HUDEP-2 (cell line): Measurements from ENCODE around the gene TTF1.
A peak's percentile ranks its signal among the peaks of the same experiment; 100 is the strongest.
"Not testable (repeated sequence)": the region's sequence is repeated elsewhere in the genome, so short reads cannot be mapped to it uniquely, and the experiment has no call there.

Experiments used
- DNase-seq, 76 experiments: peaks; one replicate each; lab custom pipeline; 2025; ENCODE audit not compliant: unreplicated experiment in 76 of 76; lab: John Stamatoyannopoulos, UW

The TTF1 gene

DNA sequence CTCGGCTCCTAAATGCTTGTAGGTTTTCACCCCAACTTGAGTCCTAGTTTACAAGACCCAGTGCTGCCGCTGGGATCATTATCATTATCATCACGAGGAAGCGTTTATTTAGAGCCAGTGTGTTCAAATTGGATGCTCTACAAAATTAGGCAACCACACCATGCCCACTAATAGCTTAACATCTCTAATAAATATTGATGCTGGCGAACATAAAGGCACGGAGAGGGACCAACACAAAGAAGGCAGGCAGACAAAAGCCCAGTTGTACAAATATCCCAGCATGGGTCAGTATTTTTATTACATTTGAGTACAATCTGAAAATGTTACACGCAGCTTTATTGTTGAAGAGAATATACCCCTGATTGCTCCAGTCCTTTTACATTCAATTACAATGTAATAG lies 8.1 kb upstream of the TTF1 start:
- DNase-seq, result no peak

DNA sequence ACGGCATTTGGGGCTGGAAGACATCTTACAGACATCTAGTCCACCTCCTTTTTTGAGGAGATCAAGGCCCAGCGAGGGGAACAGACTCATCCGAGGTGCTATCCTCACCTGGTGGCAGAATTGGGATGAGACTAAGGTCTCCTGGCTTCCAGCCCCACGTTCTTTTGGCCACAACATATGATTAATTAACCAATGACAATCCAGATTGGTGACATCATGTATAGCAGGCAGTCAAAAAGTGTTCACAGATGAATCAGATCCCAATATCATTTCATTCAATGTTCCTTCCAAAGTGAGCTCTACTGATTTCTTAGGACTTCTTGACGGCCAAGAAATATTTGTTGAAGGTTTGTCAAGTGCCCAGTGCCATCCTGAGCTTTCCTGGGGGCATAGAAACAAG lies 7.3 kb upstream of the TTF1 start:
- DNase-seq, result no peak

DNA sequence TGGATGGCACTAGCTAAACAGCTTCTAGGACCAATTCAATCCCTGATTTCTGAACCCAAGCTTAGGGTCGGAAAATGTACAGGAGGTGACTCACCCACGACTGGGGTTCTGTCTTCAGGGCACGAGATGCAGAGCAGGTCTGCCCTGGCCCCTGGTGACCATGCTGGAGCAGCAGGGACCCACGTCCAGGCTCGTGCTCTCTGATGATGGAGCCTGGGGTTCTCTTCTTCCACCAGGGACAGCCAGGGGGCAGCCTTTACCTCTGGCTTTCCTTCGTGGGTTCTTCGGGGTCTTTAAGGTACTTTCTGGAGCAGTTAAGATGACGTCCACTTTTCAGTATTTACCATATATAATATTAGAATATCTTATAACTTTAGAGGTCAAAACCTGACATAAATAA lies 5.4 kb upstream of the TTF1 start:
- peak in 10 of 76 experiments; percentile 7 to 41 (median 14) for DNase-seq

DNA sequence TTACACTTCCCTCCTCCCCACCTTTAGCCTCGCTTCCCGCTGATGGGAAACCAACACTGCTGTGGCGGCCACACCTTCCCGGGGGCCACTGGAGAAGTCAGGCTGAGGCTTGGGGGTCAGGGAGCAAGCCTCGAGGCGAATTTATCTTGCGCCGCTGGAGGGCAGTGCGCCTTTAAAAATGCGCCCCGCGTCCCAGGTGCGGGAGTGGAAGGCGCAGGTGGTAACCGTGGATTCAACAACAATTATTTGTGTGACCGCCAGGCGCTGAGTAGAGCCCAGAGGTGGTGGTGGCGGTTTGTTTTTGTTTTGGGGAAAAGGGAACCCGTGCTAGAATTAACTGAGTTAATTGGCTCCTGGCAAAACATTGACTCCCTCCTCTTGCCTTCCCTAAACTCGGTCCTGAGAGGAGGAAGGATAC lies 4.5 kb upstream of the TTF1 start:
- peak in 56 of 76 experiments; percentile 5 to 65 (median 40) for DNase-seq

DNA sequence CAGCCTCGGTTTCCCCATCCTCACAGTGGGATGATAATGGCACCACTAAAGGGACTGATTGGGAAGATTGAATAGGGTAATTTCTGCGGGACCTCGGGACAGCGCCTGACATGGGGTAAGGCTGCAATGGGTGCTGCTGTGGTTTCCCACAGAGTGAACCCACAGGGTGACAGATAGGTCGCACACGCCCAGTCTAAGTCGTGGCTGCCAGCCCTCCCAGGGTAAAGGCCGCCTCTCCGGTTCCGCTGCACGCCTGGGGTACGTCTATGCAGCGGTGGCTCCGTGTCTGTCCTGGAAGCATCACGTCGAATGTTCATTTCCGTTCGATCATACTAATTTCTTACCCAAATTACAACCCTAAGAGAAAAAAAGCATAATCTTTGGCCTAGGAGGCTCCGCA lies 4.0 kb upstream of the TTF1 start:
- DNase-seq, result peak in 42 of 76 experiments; percentile 10 to 64 (median 40)

DNA sequence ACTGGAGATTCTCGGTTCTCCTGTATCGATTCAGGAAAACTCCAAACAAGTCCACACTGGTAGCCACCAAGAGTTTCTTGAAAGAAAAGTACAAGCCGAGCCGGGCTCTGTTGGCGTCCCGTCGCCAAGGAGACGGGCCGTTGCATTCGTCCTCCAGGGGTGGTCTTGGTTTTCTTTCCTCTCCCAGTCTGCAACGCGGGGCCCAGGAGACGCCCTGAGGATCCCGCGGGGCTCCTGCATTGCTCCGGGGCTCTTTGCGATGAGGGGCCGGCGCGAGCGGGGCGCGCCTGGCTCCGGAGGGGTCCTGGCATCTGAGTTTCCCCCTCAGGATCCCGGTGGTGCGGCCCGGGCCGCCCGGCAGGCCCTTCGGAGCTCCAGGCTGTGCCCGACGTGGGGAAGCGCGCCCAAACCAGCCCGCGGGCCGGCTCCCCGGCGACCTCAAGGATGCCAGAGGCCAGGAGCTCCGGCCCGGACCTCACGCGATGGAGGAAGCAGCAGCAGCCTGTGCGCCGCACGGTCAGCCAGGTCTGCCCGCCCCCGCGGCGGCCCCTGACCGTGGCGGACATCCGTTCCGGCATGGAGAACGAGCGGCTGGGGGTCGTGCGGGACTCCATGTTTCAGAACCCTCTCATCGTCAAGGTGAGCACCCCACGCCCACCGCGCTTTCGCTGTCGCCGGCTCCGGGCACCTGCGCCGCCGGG lies 3.3 kb upstream of the TTF1 start, which contains the start of gene CFAP77:
Gene CFAP77, plus strand, starts transcription at position 384 of the 701 bp plus-strand sequence. Its CDS starts 61 bp downstream, at position 445.
- DNase-seq, result peak in 59 of 76 experiments; percentile 10 to 79 (median 48)

DNA sequence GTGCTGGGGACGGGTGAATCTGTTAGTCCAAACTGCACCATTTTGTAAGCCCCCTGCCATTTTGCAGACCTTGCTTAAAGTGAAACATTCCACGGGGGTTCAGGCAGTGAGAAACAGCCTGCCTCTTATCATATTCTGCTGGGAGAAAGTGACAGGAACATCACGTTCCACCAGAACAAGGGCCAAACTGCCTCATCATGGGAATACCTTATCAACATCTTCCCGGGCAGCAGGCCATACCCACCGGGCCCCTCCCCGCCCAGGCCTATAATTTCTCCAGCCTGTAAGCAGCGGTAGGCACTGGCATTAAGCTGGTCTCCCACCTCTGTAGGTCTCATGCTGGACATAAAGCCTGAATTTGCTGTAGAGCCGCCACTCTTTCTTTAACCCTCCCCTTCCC lies 1.9 kb upstream of the TTF1 start:
- DNase-seq, result peak in 67 of 76 experiments; percentile 6 to 80 (median 58)

DNA sequence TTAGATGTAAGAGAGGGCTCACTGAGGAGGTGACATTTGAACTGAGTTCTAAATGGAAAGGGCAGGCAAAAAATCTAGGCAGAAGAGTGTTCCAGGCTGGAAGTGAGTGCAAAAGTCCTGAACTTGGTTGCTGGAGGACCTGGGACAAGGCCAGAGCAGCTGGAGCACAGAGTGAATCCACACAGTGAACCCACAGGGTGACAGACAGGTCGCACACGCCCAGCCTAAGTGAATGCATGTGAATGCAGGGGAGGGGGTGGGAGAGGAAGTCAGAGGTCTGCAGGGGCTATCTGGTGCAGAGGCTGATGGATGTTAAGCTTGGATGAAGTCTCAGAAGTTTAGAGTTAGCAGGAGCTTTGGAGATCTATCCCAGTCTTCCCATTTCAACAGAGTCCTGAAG lies 556 bp upstream of the TTF1 start:
- DNase-seq, result no peak

DNA sequence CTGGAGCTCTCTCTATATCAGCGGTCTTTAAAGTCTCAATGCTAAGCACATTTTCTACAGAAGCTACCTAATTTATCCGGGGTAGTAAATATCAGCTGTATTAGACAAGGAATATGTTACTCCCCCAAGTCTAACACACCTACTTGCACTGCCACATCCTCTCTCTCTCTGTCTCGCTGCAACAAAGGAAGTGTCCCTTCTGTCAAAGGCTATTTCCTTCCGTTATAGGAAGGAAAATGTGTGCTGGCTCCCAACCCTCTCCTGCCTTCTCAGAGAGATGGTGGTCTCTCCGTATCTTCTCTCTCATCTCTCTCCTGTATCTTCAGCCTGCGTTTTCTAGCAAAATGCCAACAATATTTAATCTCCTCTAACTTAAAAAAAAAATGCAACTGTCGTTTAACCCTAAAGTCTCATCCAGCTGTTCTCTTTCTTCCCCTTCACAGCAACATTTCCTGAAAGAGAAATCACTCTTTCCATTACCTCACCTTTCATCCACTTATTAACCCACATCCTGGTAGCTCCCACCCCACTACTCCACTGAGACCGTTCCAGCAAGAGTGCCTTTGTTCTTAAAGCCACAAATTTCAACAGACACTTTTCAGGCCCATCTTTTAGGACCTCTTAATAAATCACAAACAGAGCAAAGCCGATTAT lies 2.3 kb downstream of the TTF1 start:
- DNase-seq, result peak in 1 of 76 experiments; percentile 2

DNA sequence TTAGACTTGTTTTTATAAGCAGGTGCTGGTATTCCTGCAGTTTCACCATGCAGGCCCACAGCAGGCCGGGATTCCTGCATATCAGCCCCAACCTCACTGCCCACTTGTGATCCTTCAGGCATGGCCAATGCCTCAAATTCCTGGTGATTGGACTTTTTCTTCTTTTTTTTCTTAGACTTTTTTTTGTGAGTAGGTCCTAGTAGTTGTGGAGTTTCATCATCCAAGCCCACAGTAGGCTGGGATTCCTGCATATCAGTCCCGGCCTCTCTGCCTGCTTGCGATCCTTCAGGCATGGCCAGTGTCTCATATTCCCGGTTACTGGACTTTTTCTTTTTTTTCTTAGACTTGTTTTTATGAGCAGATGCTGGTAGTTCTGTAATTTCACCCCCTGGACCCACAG lies 4.8 kb downstream of the TTF1 start:
- no peak for DNase-seq

DNA sequence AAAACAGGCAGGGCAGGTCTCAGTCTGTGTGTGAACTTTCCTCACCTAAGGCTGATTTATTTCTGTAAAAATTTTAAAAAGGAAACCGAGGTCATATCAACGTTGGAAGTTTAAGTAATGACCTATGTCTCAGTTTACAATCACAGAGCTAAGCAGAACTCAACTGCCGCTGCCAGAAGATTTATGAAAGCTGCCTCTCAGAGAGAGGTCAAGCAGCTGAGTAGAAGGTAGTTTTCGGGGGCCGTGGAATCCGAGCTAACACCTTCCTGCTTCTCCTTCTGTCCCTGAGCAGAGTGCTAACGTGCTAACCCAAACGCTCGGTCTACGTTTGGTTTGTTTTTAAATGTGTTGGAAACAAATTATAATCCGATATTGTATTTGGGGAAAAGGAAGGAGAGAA lies 11.1 kb downstream of the TTF1 start:
- no peak for DNase-seq

DNA sequence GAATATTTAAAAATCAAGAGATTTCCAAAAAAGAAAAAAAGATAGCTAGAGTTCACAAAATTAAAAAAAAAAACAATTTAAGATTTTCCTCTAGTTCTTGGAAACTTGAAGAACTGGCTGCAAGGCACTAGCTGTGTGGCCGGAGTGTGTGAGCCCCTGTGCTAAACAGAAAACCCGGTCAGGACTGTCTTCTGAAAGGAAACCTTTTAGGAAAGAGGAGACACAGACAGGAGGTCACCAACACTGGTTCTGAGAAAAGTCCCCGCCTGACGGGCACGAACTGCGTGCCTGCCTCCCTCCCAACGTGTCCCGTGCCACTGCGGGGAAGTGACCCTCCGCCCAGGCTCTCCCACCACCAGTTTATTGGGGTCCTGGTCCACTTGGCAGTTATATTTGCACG lies 15.2 kb downstream of the TTF1 start:
- DNase-seq, result no peak

DNA sequence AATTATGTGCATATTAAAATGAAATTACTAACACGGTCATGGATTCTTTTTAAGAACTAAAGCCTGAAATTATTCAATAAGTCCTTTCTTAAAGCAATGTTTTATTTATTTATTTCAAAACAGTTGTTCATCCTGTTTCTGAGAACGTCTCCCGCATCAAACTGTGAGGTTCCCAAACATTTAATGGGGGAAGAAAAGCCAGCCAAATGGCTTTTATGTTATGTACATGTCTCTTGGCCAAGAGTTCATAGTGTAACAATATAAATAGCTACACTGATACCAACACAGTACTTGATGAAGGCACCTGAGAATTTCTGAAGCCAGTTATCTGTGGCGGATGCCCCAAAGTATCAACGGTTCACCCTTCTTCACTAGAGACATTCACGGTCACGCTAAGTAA lies 15.7 kb downstream of the TTF1 start:
- no peak for DNase-seq

DNA sequence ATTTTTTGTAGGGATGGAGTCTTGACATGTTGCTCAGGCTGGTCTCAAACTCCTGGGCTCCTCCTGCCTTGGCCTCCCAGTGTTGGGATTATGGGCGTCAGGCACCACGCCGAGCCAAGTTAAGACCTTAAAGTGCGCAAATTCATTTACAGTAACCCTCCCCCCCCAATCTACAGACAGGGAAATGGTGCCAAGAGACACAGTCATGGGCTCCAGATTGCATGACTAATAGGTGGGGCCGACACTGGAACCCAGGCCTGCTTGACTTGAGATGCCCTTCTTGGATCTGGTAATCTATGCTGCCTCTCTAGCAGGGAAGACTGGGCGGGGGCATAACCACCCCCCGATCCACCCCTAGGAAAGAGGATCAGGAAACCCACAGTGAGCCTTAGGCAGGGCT lies 19.5 kb downstream of the TTF1 start:
- DNase-seq, result peak in 1 of 76 experiments; percentile 1

DNA sequence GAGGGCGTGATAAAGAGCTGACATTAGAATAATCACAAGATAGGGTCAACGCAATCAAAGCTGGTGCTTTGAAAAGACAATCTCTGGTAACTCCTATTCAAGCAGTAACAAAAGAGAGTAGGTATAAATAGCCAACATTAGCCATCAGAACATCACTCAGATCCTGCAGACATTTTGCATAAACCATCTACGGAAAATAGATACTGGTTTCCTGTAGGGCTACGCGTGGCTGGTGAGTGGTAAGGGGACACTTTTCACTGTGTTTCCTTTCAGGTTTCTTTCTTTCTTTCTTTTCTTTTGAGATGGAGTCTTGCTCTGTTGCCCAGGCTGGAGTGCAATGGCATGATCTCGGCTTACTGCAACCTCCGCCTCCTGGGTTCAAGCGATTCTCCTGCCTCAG lies 22.3 kb downstream of the TTF1 start:
- no peak for DNase-seq

DNA sequence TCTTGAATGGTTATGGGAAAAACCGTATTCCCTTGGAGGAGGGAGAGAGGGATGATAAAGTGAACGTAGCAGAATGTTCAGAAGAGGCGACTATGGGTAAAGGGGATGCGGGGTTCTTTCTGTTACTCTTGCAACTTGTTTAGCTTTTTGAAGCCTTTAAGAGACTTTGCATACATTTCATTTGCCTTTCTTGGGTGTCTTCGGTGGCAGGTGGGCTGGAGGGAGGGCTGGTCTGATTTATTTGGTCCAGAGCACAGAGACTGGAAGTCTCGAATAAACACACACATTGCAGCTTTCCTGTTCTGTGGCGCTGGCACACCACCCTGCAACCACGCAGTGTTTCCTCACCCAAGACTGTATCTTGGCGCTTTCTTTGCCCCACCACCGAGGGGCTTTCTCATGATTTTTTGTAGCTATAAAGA lies 23.2 kb downstream of the TTF1 start:
- no peak for DNase-seq

DNA sequence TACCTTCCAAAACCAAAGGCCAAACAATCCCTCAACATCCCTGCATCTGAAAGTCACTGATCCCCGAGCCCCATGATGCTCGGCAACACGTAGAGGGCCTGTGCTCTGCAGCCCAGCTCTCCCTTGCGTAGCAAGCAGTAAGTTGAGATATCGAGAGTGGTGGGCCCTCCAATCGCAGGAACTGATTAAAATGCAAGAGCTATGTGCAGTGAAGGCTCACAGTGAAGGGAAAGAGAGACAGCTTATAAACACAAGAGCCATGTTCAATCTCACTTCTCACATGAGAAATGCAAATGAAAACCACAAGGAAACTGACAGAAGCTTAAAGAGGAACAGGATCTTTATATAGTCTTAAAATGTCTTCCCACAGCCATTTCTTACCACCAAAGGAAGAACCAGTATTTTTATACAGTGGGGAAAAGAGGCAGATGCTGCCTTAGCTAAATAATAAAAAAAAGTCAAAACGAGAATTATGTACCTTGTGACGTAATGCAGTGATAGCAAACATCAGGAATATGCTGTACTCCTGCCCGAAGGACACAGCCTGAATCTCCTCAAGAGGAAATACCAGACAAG lies 24.6 kb downstream of the TTF1 start:
- no peak for DNase-seq

DNA sequence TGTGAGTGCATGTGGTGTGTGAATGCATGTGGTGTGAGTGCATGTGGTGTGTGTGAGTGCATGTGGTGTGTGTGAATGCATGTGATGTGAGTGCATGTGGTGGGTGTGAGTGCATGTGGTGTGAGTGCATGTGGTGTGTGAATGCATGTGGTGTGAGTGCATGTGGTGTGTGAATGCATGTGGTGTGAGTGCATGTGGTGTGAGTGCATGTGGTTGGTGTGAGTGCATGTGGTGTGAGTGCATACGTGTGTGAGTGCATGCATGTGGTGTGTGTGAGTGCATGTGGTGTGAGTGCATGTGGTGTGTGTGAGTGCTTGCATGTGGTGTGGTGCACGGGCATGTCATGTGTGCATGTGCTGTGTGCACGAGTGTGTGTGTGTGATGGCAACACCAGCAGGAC lies 28.2 kb downstream of the TTF1 start:
- DNase-seq, result not testable (repeated sequence)

DNA sequence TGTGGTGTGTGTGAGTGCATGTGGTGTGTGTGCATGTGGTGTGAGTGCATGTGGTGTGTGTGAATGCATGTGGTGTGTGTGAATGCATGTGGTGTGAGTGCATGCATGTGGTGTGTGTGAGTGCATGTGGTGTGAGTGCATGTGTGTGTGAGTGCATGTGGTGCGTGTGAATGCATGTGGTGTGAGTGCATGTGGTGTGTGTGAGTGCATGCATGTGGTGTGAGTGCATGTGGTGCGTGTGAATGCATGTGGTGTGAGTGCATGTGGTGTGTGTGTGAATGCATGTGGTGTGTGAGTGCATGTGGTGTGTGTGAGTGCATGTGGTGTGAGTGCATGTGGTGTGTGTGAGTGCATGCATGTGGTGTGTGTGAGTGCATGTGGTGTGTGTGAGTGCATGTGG lies 28.9 kb downstream of the TTF1 start:
- not testable (repeated sequence) for DNase-seq

DNA sequence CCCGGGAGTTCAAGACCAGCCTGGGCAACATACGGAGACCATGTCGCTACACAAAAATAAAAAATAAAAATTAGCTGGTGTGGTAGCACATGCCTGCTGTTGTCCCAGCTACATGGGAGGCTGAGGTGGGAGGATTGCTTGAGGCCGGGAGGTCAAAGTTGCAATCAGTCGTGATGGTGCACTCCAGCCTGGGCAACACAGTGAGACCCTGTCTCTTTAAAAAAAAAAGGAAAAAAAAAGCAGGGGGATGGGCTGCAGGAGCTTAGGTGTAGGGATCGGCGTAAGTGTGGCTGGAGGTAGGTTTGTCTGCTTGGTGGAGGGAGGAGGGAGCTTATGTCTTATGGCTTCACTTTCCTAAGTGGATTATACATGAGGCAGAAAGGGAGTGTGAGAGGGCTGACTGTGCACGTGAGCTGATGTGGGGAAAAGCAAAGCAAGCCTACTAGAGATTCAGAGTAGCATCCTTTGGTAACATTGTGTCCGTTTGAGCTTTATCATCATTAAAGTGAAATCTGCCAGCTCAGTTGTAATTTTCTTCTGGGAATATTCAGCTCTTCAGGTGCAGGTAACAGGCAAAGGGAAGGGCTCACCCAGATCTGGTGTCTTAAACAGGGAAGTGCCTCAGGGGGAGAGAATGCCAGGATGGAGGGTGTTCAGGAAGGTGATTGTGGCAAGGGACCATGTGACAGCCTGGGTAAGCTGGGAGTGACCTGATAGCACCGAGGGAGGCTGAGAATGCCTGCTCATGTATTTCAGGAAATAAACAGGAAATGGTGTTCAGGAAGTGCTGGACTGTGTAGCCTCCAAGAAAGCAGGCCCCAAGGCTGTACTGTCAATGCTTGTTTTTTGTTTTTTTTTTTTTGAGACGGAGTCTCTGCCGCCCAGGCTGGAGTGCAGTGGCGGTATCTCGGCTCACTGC lies 34.2 kb downstream of the TTF1 start:
- DNase-seq, result no peak

DNA sequence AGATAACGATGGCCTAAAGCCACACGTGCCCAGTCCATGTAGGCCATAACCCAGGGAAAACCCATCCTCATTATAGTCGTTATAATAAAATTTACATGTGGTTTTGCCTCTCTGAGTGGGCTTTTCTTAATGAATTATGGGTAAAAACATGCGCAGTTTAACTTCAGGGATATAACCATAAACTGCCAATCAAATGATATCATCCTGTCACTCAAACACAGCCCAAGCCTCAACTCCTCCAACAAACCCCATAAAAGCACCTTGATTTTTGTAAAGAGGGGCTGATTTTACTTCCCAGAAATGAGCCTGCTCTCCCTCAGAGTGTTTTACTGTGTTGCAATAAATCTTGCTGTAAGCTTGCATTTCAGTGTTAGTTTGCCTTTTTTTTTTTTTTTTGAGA lies 36.0 kb downstream of the TTF1 start:
- no peak for DNase-seq
